HUES64 (cell line): Measurements from ENCODE around the gene KCNK7.

Experiments
- H3K27ac ChIP-seq: 2 replicates; pipeline ENCODE4 v1.7.0; 2013; ENCODE audit warnings: low read depth, low read length, inconsistent platforms
- H3K27me3 ChIP-seq: 2 replicates; pipeline ENCODE4 v1.6.1; 2013; ENCODE audit warnings: mild to moderate bottlenecking, low read length; ENCODE audit not compliant: insufficient read depth
- H3K36me3 ChIP-seq: 2 replicates; pipeline ENCODE4 v1.6.1; 2013; ENCODE audit warnings: mild to moderate bottlenecking, low read length; ENCODE audit not compliant: insufficient read depth
- H3K4me1 ChIP-seq: 2 replicates; pipeline ENCODE4 v1.6.1; 2013; ENCODE audit warnings: mild to moderate bottlenecking, low read length, moderate library complexity; ENCODE audit not compliant: insufficient read depth
- H3K4me3 ChIP-seq: 2 replicates; pipeline ENCODE4 v1.5.1; 2013; ENCODE audit warnings: mild to moderate bottlenecking, low read length, moderate library complexity
- H3K9ac ChIP-seq: 2 replicates; pipeline ENCODE4 v1.6.1; 2013; ENCODE audit warnings: mild to moderate bottlenecking, low read depth, low read length
- H3K9me3 ChIP-seq: 2 replicates; pipeline ENCODE4 v1.6.1; 2013; ENCODE audit warnings: low read depth, low read length; ENCODE audit not compliant: insufficient read depth
- WGBS: fragments of 150-250, 120-280 bp; methylation state at CpG from one replicate; pipeline ENCODE4 v1.1.7; 2013; ENCODE audit warnings: missing lambda C conversion rate; 5-methylcytosine and 5-hydroxymethylcytosine counted together

Gene KCNK7

GRCh38 chr11:65548395-65548794, 47.2 kb downstream of the KCNK7 start:
- H3K9ac ChIP-seq = no peak overlapping the region
- no peak overlapping the region for H3K27ac ChIP-seq
- 82% methylated on average over 3 of the region's 3 CpGs for WGBS
- no peaks in the 10 kb centered on the region for H3K4me1 ChIP-seq
- H3K9me3 ChIP-seq = no peaks in the 10 kb centered on the region
- no peak overlapping the region for H3K4me3 ChIP-seq
- H3K27me3 ChIP-seq = peaks cover 63% of the 10 kb centered on the region
- no peaks in the 10 kb centered on the region for H3K36me3 ChIP-seq

- Histone ChIP-seq H3K27me3 (peaks cover 64% of the 10 kb centered on the region), H3K27ac (no peak overlapping the region), H3K4me1 (no peaks in the 10 kb centered on the region), H3K4me3 (no peak overlapping the region), H3K9ac (no peak overlapping the region), H3K9me3 (no peaks in the 10 kb centered on the region), H3K36me3 (no peaks in the 10 kb centered on the region)
- WGBS = 58% methylated on average over 52 of the region's 52 CpGs
These were observed 48.0 kb downstream of the KCNK7 start for GRCh38 chr11:65547446-65548125.

- no peak overlapping the region for H3K9ac ChIP-seq
These were observed 49.2 kb downstream of the KCNK7 start for GRCh38 chr11:65546217-65546958.

DNA sequence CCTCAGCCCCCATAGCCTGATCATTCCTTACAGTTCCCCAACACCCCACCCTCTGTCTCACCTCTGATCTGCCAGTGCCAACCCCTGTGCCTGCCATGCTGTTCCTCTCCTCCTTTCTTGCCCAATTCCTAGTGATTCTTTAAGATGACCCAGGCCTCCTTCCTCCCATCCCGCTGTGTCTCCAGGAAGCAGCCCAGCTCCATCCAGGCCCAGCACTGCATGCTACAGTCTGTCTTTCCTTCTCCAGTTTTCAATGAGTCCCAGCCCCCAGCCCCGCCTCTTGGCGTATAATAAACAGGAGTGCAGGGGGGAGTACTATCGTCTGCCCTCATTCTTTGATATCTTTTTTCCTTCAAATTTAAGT, 49.8 kb downstream of the KCNK7 start:
- no peak overlapping the region for H3K9ac ChIP-seq
- H3K27me3 ChIP-seq = peaks cover 72% of the 10 kb centered on the region
- H3K4me3 ChIP-seq = peak overlapping the region; percentile 58

More at GRCh38 chr11:65546217-65546958, 49.2 kb downstream of the KCNK7 start:
- Histone ChIP-seq H3K36me3 (no peaks in the 10 kb centered on the region), H3K4me1 (no peaks in the 10 kb centered on the region), H3K4me3 (peak overlapping the region; percentile 58), H3K9me3 (no peaks in the 10 kb centered on the region), H3K27me3 (peaks cover 68% of the 10 kb centered on the region), H3K27ac (no peak overlapping the region)
- 2% methylated on average over 64 of the region's 64 CpGs for WGBS

More for the DNA sequence above, 49.8 kb downstream of the KCNK7 start:
- 33% methylated on average over 4 of the region's 4 CpGs for WGBS
- Histone ChIP-seq H3K36me3 (no peaks in the 10 kb centered on the region), H3K27ac (no peak overlapping the region), H3K9me3 (no peaks in the 10 kb centered on the region), H3K4me1 (peaks cover 3% of the 10 kb centered on the region; the same call in 1 of the 2 replicates)
